ENCODE results near the gene BACH2.

DNA sequence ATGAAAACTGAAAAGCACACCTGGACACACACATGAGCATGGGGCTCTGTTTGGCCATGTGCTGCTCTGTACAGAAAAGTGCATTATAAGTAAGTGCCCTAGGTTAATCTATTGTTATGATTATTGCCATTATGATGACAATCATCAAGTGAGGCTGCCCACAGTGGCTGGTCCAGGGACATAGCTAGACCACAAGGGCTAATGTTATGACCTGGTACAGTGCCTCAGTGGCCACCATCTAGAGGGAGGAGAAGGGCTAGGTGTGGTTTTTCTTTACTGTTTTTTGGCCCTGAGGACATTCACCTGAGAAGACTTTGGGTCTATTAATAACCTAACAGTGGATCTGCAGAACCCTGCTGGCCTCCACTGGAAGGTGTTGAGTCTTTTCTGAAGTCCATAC is 316.3 kb downstream of the BACH2 start:
- TF ChIP-seq EZH2 (IDR thresholded peaks at IDR 0.05; ENCODE audit: insufficient read depth, poor library complexity, severe bottlenecking) (no peak), EZH2phosphoT487 (IDR thresholded peaks at IDR 0.05; ENCODE audit: insufficient read depth, low read depth) (no peak)

Measured in GM23248 (cell line).